Lung microvascular endothelial cell (primary cell): Measurements from ENCODE around the gene BCDIN3D. TPM values are rescaled to one million over a fixed set of nuclear protein-coding genes. Genes with fewer than 3 reads are reported as not detected.

Experiments used
- DNase-seq, 2 donors: peaks; one replicate each; pipeline versions ENCODE4 v3.0.0 to v3.0.0-alpha.2; 2010; ENCODE audit warnings: low read depth in 2 of 2
- total RNA-seq: library from RNA; depleted of rRNA; stranded (reverse); fragments of >200 nt; gene quantifications from 2 replicates; pipeline ENCODE4 v1.2.1, GENCODE V29; 2014

BCDIN3D gene
- total RNA-seq, 1 donor from 2014 or later, result 2.0 TPM

- DNase-seq, result no peak
These were observed 44.7 kb downstream of the BCDIN3D start for GRCh38 chr12:49798248-49798647.

GRCh38 chr12:49797449-49797776, 45.5 kb downstream of the BCDIN3D start:
- DNase-seq, result no peak

GRCh38 chr12:49796606-49797448, 46.1 kb downstream of the BCDIN3D start:
- DNase-seq, result no peak

GRCh38 chr12:49796155-49796554, 46.8 kb downstream of the BCDIN3D start:
- no peak for DNase-seq

DNA sequence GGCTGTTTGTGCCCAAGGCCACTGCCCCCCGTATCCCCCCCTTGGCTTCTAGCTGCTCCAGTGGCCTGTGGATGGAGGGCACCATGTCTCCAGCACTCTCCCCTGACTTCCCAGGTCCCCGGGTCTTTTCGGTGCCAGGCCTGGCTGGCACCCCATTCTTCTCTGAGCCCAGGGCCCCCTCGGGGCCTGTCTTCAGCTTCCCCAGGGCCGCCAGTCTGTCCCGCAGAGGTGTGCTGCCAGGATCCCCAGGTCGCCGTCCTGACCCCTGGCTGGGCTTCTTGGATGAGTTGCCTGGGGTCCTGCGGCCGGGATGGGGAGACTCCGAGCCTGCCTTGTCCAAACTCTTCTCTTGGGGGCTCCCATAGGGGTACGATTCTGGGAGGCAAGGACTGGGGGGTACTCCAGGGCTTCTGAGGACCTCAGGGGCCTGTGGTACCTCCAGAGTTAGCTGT, 47.2 kb downstream of the BCDIN3D start:
- no peak for DNase-seq

GRCh38 chr12:49794811-49795653, 47.9 kb downstream of the BCDIN3D start:
- no peak for DNase-seq

DNA sequence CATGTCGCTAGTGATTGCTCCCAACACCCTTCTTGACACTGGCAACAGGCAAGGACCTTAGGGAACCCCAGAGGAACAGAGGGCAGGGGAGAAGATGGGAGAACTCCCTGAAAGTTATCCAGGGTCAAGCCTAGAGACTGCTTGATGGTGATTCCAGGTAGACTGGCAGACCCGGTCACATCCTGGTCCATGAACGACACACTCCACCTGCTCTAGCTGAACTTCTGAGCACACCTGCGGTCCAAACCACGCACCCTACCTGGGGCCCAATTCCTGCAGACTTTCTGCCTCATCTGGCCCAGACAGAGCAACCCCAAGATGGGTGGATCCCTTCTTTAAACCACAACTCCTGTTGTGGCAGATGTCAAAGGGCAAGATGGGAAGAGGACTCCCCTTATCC, 48.9 kb downstream of the BCDIN3D start:
- DNase-seq, result no peak

DNA sequence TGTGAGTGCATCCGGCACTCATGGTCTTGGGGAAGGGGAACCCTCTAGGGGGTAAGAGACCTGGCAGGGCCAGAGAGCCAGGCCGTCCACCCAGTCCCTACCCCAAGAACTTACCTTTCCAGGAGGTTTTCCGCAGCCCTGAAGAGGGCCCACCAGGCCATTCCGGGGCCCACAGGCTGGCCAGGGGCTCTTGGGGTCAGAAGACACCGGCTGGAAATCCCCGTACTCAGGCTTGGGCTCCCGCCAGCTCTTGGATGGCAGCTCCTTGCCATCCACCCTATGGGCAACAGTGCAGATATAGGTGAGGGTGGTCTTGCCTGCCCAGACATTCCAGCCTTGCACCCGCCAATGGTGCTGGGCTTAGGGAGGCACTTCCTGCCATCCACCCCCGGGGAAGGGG, 49.3 kb downstream of the BCDIN3D start:
- no peak for DNase-seq

DNA sequence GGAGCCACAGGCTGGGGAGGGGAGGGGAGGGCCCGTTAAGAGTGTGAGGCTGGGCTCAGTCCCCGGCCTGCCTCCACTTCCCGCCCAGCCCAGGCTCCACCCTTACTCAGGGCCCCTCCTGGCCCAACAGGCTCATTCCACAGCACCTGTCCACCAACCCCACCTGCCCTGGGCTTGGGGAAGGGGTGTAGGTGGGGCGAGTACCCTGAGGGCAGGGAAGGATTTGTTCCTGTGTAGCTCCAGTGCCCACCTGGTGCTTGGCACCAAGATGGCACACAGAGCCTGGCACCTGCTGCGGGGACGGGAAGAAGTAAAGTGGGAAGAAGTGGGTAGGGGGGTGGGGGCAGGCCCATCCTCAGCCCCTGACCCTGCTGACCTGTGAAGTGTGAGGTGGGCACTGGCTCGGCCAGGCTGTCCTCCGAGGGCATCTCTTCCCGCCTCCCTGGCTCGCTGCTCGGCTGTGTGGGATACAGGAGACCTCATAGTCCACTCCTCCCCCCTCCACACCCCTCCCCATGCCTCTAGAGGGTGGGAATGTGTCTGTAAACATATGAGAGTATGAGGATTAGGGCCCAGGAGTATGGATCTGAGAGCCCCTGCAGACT, 49.8 kb downstream of the BCDIN3D start:
- no peak for DNase-seq

DNA sequence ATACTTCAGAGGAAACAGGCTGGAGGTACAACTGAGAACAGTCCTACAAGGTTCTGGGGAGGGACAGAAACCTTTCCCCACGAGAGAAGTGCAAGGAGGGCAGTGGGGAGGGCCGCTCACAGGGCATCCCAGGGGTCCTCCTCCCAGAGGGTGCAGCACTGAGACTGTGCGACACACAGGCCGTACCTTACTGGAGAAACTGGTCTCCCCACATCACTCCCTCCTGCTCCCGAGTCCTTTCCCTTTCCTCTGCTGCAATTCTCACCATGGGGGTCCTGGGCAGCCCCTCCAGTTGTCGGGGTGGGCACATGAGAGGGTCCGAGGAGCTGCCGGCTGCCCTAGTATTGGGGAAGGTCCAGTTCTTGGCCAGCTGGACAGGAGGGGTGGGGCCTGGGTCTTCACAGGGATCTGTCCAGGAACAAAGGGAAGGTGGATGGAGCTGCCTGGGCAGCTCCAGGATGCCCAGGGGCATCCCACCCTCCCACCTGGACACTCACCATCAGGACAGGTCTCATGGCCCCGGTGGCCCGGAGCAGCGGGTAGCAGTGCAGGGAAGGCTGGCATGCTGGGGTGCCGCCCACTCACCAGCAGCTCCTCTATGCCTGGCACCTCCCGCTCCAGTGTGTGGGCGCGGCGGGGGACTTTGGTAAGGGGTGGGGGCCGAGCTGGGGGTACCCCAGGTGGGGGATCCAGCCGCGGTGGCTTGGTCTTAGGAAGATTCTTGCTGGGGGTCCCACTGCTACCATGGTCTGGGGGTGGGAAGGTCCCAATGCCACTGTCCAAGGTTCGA, 50.5 kb downstream of the BCDIN3D start:
- no peak for DNase-seq

DNA sequence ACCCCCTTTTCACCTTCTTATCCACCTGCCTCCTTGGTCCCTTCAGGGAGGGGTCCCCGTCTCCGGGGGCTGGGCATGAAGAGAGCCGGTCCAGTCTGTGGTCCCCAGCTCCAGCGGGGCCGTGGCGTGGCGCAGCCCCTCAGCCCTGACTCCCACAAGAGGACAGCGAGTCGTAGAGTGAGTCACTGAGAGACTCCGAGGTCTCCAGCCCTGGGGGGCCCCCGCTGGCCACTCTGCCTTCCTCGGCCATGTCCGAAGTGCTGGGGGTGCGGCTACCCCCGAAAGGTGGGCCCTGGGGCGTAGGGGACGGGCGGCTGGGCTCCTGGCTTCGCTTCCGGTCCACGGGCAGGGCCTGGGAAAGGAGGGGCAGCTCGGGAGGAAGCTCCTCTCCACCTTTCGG, 51.2 kb downstream of the BCDIN3D start:
- DNase-seq, result no peak

- no peak for DNase-seq
These were observed 52.0 kb downstream of the BCDIN3D start for GRCh38 chr12:49790741-49791555.

DNA sequence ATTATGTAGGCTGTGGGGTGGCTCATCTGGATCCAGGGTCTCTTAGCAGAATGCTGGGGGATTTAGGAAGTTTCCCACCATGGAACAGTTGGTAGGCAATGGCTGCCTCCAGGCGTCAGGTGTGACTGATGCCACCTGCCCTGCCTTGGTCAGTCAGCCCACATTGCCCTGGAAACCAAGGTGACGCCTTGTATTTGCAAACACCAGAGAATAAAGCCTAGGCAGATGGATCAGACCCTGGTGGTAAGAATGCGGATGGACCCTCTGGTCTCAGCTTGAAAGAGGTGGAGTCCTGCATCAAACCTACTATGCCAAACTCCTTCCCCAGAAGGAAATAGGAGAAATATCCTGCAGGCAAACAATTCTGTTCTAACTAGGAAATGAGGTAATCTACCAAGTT, 52.9 kb downstream of the BCDIN3D start:
- peak in 1 of 2 donors; percentile 55 for DNase-seq

DNA sequence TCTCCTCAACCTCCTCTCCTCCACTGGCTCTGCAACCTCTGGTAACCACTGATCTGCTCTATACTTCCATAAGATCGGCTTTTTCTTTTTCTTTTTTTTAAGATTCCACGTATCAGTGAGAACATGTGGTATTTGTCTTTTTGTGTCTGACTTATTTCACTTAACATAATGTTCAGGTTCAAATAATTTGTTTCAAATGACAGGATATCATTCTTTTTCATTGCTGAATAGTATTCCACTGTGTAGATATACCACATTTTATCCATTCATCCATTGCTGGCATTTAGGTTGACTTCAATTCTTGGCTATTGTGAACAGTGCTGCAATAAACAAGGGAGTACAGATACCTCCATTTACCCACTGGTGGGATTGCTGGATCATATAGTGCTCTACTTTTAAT, 55.2 kb downstream of the BCDIN3D start:
- DNase-seq, result no peak

Other genes starting within 250 kb of the BCDIN3D start
- under 0.01 and 0.22 TPM in 2 replicates for gene FAM186B, start 237.5 kb downstream of the BCDIN3D start, total RNA-seq
- gene PRPF40B, start 219.5 kb downstream of the BCDIN3D start, total RNA-seq, result 1.5 and 2.2 TPM in 2 replicates
- 52.0 and 54.5 TPM in 2 replicates for gene FMNL3, start 135.7 kb downstream of the BCDIN3D start, total RNA-seq
- gene TMBIM6, start 101.5 kb downstream of the BCDIN3D start, total RNA-seq, result 324 and 480 TPM in 2 replicates
- 6.1 and 6.9 TPM in 2 replicates for gene NCKAP5L, start 14.7 kb downstream of the BCDIN3D start, total RNA-seq
- not detected in 2 replicates for gene FAIM2, start 60.8 kb upstream of the BCDIN3D start, total RNA-seq
- gene AQP2, start 107.6 kb upstream of the BCDIN3D start, total RNA-seq, result not detected in 2 replicates
- not detected in 2 replicates for gene AQP5, start 118.8 kb upstream of the BCDIN3D start, total RNA-seq
- gene AQP6, start 129.8 kb upstream of the BCDIN3D start, total RNA-seq, result not detected in 2 replicates
- 5.8 and 23.3 TPM in 2 replicates for gene RACGAP1, start 182.4 kb upstream of the BCDIN3D start, total RNA-seq
- gene ASIC1, start 214.5 kb upstream of the BCDIN3D start, total RNA-seq, result under 0.01 TPM in 1 of 2 replicates, not detected in the other
- gene SMARCD1, start 242.2 kb upstream of the BCDIN3D start, total RNA-seq, result 41.6 and 41.9 TPM in 2 replicates